GM19372 (cell line): ENCODE results near the gene EML1.
"Not testable (repeated sequence)": the region's sequence is repeated elsewhere in the genome, so short reads cannot be mapped to it uniquely, and the experiment has no call there.

Experiments used
- ATAC-seq: cut with Tn5 transposase; IDR thresholded peaks from one replicate; pipeline ENCODE4 v1.9.1; 2021; ENCODE audit warnings: mild to moderate bottlenecking, low read depth, moderate library complexity; ENCODE audit not compliant: unreplicated experiment

The EML1 gene

DNA sequence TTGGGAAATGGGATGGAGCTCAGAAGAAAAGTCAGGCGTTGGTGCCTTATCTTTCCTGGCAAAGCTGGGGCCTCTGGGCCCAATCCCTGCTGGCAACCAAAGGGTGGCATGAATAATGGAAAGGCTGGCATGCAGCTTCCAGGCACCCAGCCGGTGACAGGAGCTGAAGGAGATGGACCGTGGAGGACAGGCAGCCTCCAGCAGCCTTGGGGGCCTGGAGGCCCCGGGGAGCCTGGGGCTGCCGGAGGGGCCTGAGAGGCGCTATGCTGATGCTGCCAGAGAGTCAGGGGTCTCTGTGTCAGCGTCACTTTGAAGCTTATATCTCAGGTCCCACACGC lies 38.2 kb upstream of the EML1 start:
- no peak for ATAC-seq

DNA sequence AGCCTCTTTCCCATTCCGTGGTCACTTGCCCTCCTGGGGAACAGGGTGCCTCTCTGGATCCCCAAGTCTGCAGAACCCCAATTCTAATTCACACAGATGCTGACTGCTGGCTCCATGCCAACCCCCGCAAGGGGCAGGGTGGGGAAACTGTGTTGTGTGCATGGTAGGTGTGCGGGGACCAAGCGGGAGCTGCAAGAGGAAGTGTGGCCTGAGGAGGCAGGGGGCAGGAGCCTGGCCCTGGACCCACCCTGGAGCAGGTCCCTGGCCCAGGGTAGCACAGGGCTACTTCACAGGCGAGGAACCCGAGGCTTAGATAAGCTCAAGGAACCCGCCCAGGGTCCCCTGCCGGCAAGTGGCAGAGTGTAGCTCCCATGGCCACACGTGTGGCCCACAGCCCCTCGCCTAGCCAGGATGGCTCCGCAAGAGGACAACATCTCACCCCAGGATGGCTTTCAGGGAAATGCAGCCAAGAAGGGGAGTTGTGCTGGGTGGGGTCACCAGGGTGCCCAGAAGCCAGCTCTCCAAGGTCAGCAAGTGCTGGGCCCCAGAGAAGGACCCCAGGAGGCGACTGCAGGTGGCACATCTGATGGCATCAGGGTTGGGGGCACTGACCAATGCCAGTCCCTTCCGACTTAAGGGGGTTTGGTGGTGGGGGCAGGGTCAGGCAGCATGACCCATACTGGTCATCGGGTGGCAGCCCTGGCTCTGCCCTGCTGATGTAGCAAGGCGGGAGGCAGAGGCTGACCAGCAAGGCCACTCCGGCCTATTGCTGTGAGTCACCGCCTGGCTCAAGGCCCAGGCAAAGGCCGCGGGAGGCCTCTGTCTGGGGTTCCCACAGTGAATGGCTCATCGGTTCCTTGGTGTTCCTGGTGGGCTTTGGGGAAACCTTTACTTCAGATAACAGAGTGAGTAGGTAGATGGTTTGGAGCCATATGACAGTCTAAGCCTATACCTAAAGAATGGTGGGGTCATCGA lies 37.3 kb upstream of the EML1 start:
- no peak for ATAC-seq

DNA sequence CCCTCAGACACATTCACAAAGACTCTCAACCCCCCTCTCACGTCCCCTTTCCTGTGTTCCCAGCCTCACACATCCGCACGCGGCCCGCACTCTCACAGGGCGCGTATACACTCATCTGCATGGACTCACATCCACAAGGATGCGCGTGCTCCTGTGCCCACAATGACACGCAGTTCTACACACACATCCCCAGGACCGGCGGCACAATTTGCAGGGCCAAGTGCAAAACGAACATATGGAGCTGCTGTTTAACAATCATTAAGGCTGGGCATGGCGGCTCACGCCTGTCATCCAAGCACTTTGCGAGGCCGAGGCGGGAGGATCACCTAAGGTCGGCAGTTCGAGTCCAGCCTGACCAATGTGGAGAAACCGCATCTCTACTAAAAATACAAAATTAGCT lies 36.4 kb upstream of the EML1 start:
- ATAC-seq: no peak

DNA sequence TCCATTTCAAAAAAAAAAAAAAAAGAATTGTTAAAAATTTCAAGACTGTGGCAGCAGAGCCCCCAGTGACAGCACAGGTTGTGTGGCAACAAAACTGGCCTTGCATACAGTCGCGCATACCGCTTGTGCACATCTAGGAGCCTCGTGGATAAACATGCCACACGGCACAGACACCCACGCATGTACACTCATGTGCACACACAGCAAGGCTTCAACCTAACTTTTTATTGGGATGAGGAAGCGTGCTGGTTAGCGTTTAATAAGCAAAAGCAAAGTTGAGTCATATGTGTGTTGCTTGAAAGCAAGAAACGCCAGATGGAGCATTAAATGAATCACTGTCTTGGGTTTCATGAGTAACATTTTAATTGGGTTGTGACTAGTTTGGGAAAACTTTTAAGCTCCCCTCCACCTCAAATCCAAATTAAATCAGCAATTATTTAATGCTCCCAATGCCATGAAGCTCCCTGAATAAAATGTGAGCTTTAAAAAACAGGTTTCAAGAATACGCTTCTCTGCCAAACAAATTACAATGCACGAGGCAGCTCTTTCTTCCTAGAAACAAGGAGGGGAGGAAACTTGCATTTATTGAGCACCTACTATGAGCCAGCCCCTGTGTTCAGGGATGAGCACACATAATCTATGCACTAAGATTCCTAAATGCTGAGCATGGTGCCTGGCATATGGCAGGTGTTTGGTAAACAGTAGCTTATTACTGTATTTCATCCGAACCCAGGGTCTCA lies 35.7 kb upstream of the EML1 start:
- no peak for ATAC-seq

DNA sequence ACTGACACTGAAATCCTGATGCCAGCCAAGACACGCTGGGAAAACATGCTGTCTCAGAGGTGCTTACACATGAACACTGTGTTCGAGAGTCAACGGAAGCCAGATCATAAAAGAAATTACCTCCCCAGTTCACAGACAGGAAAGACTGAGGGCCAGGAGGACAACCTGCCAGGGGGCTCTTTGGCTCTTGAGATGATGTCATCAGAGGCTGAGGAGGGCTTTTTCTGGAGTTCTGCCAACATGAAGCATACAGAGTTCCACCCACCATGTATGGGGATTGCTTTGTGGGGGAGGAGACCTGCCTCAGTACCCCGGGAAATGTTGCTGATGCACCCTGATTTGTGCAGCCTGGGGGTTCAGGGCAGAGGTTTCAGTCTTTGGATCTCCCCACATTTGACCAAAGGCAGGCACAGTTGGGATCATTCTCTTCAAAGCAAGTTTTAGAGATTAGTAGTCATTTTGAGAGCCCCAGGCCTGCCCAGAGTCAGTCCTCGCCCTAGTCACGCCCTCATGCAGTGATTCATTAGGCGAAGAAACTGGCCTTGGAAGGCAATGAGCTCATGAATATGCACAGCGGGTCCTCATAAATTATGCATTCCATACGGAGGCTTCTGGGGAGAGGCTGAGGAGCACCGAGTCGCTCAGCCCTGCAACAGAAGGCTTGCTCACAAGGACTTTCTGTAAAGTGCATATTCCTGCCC lies 34.9 kb upstream of the EML1 start:
- no peak for ATAC-seq

DNA sequence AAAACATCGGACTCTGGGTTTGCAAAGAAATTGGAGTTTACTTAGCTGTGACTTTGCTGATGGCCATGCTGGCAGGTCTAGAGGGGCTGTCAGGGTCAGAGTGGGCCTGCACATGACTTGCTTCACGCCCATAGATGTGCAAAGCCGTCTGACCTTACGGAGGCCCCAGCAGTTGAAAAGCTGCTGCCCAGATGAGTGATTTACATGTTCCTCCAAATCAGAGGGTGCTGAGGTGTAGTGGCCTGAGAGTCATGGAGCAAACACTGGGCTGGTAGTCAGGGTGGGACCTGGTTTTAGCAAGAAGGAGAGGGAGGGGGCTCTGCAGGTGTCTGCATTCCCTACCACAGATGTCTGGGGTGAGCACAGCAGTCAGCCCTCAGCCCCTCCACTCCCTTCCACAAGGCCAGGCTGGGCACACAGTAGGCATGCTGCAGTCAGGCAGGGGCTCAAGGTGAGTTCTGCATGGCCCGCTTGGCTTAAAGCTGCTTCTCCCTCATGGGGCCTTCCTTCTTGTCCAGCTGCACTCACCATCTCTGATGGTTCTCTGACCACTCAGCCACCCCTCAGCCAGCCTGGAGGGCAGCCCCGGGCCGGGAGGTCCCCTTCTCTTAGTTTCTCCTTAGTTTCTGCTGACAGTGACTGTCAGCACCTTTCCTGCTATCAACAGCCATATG lies 34.2 kb upstream of the EML1 start:
- no peak for ATAC-seq

DNA sequence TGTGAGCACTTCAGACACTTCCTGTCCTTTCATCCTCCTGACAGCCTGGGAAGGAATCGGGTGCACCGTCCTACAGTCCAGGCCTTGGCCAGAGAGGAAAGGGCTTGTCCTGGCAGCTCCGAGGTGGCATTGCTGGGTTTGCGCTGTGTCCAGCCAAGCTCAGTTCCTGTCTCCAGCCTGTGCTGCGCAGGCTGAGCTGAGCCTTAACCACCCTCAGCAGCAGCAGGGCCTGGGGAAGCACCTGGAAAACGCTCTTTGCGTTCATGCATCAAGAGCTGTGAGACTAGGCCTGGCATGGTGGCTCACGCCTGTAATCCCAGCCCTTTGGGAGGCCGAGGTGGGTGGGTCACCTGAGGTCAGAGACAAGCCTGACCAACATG lies 33.7 kb upstream of the EML1 start:
- ATAC-seq: no peak

DNA sequence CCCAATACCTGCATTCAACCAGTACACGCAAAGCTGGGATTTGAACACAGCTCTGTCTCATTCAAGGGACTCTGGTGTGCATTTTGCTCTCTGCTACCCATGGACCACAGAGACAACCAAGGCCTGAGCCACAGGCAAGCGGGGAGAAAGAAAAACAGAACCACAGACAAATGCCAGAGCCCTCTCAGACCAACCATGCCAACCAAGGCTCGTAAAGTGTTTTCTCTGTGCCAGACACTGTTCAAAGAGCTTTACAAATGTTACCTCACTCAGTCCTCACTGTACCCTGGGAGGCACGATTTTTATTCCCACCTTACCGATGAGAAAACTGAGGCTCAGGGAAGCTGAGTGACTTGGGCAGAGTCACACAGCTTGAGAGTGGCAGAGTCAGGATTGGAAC lies 32.4 kb upstream of the EML1 start:
- no peak for ATAC-seq

DNA sequence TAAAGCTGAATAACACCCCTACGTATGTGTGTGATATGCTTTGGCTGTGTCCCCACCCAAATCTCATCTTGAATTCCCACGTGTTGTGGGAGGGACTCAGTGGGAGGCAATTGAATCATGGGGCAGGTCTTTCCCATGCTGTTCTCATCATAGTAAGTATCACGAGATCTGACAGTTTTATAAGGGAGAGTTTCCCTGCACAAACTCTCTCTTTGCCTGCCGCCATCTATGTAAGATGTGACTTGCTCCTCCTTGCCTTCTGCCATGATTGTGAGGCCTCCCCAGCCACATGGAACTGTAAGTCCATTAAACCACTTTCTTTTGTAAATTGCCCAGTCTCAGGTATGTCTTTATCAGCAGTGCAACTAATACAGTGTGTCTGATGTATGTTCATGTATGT lies 30.3 kb upstream of the EML1 start:
- not testable (repeated sequence) for ATAC-seq

DNA sequence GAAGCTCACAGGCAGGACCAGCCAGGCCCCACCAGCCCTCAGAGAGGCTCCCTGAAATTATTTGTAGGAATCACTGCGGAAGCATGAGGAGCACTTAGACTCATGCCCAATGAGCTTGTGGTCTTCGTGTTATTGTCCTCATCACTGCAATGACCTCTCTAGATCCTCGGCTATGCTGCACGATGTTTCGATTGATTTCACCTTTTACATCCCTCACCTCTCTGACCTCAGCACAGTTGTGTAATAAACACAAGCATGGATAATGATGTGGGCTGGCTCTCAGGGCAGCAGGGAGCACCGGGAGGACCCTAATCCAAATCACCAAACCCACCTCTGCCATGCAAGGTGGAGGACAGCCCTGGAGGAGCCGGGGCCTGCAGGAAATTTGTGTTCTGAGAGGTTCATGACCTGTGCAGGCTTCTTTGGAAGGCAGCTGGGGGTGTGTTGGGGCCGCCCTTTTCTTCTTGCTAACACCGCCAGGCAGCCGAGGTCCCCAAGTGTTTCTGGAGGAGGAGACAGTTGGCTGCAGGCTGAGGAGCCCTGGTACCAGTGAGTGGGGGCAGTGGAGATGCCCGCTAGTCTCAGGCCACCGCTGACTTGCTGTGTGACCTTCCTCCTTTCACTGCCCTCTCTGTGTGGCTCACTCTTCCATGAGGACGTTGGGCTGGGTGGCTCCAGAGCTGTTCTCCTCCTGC lies 29.5 kb upstream of the EML1 start:
- ATAC-seq: no peak

DNA sequence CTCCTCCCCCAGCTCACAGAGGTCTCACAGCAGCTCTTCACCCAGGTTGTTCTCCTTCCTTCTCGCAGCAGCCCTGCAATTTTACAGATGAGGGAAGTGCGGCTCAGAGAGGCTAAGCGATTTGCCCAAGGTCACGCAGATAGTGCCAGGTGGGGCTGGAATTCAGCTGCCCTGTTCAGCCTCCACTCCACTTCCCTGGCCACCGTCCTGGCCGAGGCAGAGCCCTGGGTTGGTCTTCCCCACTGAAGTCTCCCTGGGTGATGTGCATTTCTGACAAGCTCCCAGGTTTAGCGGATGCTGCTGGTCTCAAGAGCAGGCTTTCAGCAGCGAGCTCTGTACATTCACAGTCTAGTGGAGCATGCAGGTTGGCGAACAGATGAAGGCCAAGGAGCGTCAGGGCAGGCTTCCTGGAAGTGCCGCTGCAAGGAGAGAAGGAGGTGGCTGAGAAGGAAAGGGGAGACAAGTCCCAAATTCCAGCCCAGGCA lies 28.9 kb upstream of the EML1 start:
- ATAC-seq: no peak

DNA sequence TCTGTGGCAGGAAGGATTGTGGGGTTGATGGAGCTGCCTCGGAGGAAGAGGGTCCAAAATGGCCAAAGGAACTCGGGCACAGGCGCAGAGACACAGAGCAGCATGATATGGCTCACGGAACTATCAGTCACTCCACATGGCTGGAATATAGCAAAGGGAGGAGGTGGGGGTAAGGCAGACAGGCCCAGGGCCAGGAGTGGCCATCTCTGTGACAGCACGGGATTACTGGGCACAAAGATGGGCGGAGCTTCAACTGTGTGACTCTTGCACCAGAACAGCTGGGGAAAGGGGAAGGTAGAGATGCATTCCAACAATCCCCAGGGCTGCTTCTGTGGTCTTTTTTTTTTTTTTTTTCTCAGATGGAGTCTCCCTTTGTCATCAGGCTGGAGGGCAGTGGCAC lies 24.8 kb upstream of the EML1 start:
- no peak for ATAC-seq

DNA sequence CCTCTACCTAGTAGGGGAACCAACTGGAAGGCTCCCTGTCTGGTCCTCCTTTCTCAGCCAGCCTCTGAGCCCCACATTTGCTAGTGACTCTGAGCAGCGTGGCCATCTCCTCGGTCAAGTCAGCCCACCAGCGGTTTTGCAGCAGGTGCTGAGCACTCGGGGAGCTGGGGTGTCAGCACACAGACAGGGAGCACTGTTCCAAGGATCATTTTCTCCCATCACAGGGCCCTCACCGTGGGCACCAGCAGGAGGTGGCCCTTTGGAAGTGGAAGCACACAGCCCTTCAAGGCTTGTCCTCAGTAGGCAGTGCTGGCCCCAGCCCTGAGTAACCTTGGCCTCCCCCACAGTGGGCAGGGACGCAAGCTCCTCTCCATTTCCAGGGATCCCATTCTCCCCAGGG lies 24.1 kb upstream of the EML1 start:
- ATAC-seq: no peak

DNA sequence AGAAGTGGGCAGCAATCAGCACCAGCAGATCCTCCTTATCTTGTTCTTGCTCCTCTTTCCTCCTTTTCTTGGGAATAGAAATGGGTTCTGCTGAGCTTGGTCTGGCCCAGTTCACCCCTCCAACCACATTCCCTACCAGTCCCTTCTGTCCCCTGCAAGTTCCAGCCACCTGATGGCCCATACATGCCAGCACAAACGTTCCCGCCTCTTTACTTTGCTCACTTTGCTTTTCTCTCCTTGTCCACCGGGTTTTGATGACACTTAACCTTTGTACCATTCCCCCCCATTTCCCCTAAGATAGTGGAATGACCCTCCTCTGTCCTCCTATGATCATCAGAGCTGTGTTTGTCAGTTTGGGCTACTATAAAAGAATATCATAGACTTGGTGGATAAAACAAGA lies 23.4 kb upstream of the EML1 start:
- ATAC-seq: no peak

DNA sequence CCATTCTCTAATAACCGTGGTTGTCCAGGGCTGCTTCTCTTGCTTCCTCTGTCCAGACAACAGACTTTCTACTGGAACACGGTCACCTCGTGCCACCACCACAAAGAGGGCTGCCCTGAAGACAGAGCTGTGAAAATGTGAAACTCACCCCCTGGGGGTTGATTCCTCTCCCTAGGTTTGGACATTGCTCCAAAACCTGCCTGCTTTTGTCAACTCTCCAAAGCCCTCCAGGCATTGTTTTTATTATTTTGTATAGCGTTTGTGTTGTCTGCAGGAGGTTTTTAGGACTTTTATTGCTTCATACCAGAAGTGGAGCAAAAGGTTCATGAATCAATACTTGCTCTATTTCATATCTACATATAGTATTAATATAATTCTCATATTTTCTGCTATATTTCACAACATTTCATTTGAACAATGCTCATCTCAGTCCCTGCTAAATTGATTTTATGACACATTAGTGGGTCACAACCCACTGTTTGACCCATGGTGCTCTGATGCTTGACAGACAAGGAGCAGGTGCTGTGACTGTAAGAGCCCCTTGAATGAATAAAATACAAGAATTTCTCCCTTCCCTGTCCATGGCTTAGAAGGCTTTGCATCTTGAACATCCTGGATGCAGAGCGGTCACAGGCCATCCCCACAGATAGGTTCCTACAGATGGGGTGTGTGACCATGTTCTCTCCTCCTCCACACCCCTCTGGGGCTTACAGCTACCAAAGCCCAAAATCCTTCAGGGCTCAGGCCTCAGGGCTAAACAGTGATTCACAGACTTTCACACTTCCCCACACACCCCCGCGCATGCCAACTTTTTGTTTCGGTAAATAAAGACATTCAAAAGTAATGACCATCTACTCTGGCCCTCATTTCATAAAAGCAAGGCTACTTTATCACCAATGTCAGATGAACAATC lies 20.6 kb upstream of the EML1 start:
- no peak for ATAC-seq

DNA sequence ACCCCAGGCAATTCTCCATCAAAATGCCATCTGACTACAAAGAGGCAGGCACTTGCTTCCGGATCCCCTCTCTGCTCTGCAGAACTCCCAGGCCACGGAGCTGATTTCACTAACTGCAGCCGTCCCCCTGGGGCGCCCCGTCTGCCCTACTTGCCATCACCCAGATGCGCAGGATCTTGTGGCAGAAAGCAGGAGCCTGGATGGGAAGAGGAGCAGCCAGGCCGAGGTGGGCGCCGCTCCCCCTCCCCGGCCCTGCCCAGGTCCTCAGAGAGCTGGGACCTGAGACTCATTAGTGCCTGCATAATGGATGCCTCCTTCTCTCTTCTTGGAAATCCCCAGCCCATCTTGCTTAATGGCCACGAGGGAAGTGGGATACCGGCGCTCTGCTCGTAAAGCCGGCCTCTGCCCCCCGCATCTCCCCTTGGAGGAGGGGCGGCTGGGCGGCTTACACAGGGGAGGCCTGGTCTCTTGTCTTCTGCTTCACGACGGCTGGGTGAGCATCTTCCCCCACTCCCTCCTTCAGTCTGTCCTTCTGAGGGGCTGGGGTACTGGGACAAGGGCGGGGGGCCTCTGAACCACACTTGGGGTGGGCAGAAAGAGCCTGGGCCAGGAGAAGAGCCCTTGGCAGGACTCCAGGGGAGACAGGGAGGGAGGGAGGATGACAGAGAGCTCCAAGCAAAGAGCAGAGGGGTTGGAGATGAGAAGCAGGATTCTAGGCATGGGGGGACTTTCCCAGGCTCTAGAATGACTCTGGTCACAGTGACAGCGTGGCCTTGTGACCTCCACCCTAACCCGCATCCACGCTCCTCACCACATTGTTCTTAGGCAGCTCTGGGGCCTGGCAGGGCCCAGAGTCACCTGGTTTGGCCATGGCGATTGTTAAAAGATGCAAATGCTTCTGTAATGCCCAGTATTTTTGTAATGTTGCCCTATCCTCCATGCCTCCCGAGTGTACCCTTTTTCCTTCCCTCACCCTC lies 19.4 kb upstream of the EML1 start:
- no peak for ATAC-seq

DNA sequence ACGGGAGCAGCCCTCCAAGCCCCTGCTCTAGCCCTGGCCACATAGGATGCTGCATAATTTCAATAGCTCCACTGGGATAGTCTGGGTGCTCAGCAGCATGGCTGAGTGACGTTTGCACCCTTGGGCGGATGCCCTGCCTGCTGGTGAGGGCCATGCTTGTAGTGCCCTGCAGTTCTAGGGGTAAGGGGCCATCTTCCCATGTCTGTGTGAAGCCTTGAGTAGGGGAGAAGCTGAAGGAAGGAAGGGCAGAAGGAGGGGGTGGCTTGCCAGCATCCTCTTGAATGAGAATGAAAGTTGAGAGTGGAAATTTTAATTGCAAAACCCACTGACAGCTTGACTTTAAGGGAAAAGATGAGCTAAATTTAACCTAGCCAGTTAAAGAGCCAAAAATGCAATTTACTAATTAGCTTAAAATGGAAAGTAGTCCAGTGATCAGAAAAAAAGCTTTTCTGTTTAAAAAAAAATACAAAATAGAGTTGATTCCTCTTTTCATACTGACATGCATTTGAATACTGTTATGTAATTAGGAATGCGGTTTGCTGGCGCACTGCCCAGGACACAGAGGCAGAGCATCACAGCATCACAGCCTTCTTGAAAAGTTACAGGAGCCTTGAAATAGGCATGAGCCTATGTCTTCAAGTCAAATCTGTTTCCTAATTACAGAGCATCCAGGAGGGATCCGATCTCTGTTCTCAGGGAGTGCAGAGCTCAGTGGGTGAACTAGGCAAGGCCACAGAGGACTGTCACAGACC lies 18.5 kb upstream of the EML1 start:
- no peak for ATAC-seq
